Measurements from ENCODE around the gene NEURL1B. TPM values are rescaled to one million over a fixed set of nuclear protein-coding genes. Genes with fewer than 3 reads are reported as not detected.
A peak's percentile ranks its signal among the peaks of the same experiment; 100 is the strongest.

The NEURL1B gene
- 1 to 10 TPM; 4.9 to 9.8 (median 6.4) TPM for total RNA-seq
- long read RNA-seq: 0 reads

DNA sequence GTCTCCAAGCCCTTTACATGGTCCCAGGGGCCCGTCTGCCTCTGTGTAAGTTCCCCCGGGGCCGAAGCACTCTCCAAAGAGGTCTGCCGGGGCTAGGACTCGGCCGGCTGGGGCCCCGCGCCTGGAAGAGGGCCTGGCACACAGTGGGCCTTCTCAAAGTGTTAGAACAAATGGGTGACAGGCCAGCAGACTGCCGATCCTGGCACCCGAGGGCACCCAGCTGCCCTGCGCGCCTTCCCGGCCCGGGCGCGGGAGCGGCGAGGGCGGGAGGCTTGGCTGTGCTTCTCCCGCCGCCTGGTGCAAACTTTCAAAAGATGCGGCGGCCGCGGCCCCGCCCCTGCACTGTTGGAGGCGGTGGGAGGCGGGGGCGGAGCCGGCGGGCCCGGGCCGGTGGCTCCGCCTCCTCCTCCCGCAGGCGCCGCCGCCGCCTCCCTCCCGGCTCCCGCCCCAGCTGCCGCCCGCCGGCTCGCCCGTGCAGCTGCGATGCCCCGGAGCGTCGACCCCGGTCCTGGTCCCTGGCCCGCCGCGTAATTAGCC is at the start of gene NEURL1B:
TSS of gene NEURL1B (plus strand) at position 442 of the 537 bp plus-strand sequence. CDS start 144 bp downstream, outside the sequence.
- Histone ChIP-seq H3K27me3 (no peaks in the 10 kb centered on the region), H3K36me3 (no peaks in the 10 kb centered on the region), H3K9me3 (no peaks in the 10 kb centered on the region), H3K4me1 (peaks cover 0 to 7% (median 5%) of the 10 kb centered on the region in 4 donors), H3K4me3 (peak within 1 kb of the TSS; percentile 59 to 66 (median 66)), H3K27ac (peak within 1 kb of the TSS; percentile 59 to 81 (median 64))
- TF ChIP-seq CTCF (IDR thresholded peaks at IDR 0.05): no peak
- peak; percentile 39 for TF ChIP-seq POLR2A (IDR thresholded peaks at IDR 0.05)
- ATAC-seq (peak; percentile 93 to 94 (median 94)), DNase-seq (peak; percentile 76 to 84 (median 81))
- 0% methylated on average over 16 of the region's 54 CpGs for WGBS (ENCODE audit: insufficient coverage, low coverage, low lambda C conversion rate, missing lambda C conversion rate)
- intact Hi-C loops (cut with DNase I): no loop called here

DNA sequence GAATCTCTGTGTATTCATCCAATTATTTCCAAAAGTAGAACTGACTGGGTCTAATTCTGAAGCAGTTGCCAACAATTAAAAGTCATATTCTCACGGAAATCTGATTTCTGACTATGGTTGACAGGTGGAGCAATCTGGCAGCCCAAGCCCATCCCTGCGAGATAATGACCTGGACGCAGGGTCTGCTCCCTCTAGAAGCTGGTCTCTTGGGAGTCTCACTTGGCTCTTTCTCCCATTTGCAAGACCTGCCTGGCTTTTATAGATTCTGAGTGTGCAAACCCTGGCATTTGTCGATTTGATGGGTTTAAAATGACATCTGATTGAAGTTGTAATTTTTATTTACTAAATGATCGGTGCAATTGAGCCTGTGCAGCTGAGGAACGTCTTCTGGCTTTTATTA is 49.4 kb upstream of the NEURL1B start:
- ATAC-seq (no peak), DNase-seq (peak in 1 of 3 donors; percentile 18)
- TF ChIP-seq POLR2A (IDR thresholded peaks at IDR 0.05) (no peak), CTCF (IDR thresholded peaks at IDR 0.05) (no peak)
- Histone ChIP-seq H3K27me3 (no peaks in the 10 kb centered on the region), H3K36me3 (no peaks in the 10 kb centered on the region), H3K27ac (no peak overlapping the region), H3K4me3 (no peak overlapping the region), H3K9me3 (no peaks in the 10 kb centered on the region), H3K4me1 (no peaks in the 10 kb centered on the region)
- WGBS (ENCODE audit: insufficient coverage, low coverage, low lambda C conversion rate, missing lambda C conversion rate): 71% methylated on average over 6 of the region's 6 CpGs
- intact Hi-C loops (cut with DNase I): no loop called here

DNA sequence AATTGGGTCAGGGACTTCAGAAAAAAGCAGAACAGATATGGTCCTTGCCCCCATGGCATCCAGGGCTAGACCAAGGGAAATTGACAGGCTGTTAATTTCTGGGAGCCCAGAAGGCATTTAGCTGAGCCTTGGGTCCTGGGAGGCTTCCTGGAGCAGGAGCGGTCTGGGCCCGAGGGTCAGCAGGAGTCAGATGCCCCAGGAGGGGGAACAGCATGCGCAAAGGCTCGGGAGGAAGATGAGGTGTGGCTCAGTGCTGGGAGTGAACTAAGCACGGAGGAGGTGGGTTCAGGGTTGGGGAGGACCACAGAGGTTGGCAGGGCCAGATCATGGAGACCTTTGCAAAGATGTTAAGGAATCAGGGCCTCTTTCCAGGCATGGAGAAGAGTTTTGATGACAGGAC is 48.2 kb upstream of the NEURL1B start:
- no peak overlapping the region for H3K27ac ChIP-seq
- no peak overlapping the region for H3K4me3 ChIP-seq
- H3K36me3 ChIP-seq: no peaks in the 10 kb centered on the region
- no peaks in the 10 kb centered on the region for H3K27me3 ChIP-seq
- no peak for ATAC-seq
- no peaks in the 10 kb centered on the region for H3K4me1 ChIP-seq
- DNase-seq: peak in 1 of 3 donors; percentile 32
- intact Hi-C loops (cut with DNase I): no loop called here
- 80% methylated on average over 1 of the region's 5 CpGs for WGBS (ENCODE audit: insufficient coverage, low coverage, low lambda C conversion rate, missing lambda C conversion rate)
- no peaks in the 10 kb centered on the region for H3K9me3 ChIP-seq
- no peak for TF ChIP-seq POLR2A (IDR thresholded peaks at IDR 0.05)
- no peak for TF ChIP-seq CTCF (IDR thresholded peaks at IDR 0.05)

- 86% methylated on average over 11 of the region's 12 CpGs for WGBS (ENCODE audit: insufficient coverage, low coverage, low lambda C conversion rate, missing lambda C conversion rate)
- DNase-seq: peak in 1 of 3 donors; percentile 34
- Histone ChIP-seq H3K4me1 (no peaks in the 10 kb centered on the region), H3K9me3 (no peaks in the 10 kb centered on the region), H3K27ac (no peak overlapping the region), H3K4me3 (no peak overlapping the region), H3K27me3 (no peaks in the 10 kb centered on the region), H3K36me3 (no peaks in the 10 kb centered on the region)
- ATAC-seq: no peak
- intact Hi-C loops (cut with DNase I): no loop called here
- no peak for TF ChIP-seq POLR2A (IDR thresholded peaks at IDR 0.05)
- TF ChIP-seq CTCF (IDR thresholded peaks at IDR 0.05): no peak
These were observed 47.8 kb upstream of the NEURL1B start for GRCh38 chr5:172593306-172593705.

All from right lobe of liver (tissue), 6 donors.